HG02642 (cell line): Measurements from ENCODE around the gene ARFRP1.

ENCODE experiments used
- ATAC-seq: cut with Tn5 transposase; IDR thresholded peaks from one replicate; pipeline ENCODE4 v1.9.1; 2021; ENCODE audit warnings: mild to moderate bottlenecking; ENCODE audit not compliant: unreplicated experiment, poor library complexity

ARFRP1 gene, protein sequence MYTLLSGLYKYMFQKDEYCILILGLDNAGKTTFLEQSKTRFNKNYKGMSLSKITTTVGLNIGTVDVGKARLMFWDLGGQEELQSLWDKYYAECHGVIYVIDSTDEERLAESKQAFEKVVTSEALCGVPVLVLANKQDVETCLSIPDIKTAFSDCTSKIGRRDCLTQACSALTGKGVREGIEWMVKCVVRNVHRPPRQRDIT

DNA sequence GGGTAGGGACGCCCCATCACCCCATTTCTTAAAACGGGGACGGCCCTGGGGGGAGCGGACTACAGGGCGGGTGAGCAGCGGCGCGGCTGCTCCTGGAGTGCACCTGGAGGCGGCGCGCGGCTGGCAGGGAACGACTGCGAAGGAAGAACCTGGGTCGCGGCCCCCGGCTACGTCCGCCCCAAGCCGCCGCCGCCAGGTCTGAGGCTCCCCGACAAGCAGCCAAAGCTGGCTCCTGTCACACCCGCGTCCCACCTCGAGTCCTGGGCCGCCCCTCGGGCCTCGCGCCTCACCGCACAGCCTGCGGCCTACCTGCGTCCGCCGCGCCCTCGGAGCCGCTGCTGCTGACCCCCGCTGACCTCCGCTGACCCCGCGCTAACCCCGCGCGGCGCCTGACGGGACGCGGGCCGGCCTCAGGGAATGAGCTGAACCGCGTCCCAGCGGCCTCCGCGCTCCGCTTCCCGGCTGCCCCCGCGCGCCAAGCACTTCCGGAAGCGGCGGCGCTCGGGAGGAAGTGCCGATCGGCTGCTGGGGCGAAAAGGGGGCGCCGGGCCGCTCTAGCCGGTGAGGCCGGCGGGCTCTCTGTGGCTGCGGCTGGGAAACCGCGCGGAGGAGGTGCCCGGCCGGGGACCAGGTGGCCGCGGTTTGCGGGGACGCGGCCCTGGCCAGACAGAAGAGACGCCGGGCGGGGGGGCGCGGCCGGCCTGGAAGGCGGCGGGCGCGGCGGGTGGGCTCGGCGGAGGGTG lies at the start of gene ARFRP1, which contains the start of gene ZGPAT:
Gene ARFRP1, minus strand, starts transcription at position 419 of the 743 bp plus-strand sequence. CDS start 885 bp downstream, outside the sequence.
Gene ZGPAT, plus strand, starts transcription at position 482 of the 743 bp plus-strand sequence. CDS start 542 bp downstream, outside the sequence.
- peak; percentile 69 for ATAC-seq

DNA sequence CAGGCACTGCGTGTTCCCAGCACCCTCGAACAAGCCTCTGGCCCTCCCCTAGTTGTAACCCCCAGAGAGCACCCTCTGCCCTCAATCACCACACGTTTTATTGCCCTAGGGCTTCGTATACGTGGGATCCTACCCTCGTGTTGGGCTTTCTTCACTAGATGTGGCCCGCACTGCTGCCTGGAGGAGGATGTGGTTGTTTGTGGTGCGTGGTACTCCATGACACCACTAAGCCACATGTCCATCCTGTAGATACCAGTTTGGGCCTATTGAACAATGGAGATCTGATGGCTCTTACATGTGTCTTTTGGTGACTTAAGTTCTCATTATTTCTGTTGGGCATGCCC lies 48.8 kb upstream of the ARFRP1 start:
- no peak for ATAC-seq

DNA sequence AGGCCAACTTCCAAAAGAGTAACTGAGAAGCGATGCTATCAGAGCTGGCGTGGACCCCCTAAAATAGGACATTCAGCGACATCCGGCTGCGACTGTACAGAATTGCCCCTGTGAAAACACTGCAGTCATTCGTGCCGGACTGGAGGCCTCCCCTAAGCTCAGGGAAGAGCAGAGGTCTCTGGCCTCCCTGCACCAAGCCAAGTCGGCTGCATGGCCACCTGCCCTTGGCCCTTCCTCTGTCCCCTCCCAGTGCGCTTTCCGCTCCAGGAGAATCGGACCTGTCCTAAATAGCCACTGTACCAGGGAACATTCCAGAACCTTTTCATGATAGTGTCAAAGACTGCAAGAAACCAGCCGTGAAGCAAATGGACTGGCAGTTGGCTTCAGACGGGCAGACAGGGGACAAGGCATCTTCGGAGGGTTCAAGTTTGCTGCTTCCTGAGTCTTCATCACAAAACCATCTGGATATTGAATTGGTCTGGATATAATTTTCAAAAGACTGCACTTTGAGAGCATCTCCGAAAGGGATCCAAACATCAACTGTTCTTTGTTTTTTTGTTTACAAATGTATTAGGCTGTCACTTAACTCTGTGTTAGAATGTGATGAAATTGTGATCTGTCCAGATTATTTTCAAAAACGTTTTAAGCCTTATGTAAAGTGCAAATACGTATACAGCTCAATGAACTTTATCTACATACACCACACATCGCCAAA lies 48.3 kb upstream of the ARFRP1 start:
- no peak for ATAC-seq

DNA sequence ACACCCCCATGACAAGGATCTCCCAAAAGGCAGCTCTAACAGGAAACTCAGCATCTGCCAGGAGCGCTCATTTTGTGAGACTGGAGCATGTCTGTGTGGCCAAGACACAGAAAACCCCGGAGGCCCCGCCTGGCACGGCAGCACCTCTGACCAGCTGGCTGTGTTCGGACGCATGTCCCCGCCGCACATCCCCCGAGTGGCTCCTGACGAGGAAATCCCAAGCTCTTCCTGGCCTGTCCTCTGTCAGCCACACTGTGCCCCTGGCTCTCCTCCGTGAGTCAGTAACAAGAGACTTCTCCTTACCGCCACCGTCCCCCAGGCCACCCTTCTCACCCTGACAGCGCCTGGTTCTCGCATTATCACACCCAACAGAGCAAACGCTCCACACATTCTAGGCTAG lies 46.2 kb upstream of the ARFRP1 start:
- no peak for ATAC-seq

DNA sequence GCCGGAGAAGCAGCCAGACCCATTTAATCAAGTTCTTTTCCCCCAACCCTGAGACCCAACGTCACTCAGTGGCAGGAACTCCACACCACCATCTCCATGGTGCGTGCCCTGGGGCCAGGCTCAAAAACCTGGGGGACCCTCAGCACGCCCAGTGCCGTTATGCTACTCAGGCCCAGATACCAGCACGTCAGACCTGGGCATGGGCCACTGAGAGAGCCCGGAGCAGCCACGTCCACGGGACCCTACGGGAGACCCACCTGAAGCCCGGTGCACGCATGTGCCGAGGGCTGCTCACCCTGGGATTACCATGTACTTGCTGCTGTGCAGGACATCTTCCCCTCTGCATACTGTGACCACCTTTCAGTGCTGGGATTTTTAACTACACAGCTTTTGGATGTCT lies 45.6 kb upstream of the ARFRP1 start:
- ATAC-seq = no peak

DNA sequence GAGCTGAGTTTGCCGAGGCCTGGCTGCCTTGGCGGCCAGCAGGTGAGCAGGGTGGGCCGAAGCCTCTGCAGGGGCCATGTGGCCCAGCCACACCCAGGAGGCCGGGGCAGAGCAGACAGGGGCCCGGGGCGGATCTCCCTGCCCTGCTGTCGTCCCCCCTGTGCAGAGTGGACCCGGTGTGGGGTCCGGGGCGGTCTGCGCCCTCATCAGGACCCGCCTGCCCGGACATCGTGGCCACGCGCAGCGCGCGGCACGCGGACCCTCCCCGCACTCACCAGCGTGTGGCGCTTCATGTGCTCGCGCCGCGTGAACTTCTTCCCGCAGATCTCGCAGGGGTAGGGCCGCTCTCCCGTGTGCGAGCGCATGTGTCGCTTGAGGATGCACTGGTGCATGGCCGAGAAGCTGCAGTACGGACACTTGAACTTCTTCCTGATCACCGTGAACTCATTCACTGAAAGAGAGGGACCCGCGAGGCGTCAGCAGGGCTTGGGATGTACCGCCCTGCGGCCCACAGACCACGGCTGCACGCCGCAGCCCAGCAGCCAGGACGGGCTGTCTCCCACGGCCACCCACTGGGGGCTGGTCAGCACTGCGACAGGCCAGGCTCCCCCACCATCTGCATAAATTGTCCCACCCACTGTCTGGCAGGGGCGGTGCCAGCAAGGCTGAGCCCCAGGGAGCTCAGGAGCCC lies 44.8 kb upstream of the ARFRP1 start:
- no peak for ATAC-seq

DNA sequence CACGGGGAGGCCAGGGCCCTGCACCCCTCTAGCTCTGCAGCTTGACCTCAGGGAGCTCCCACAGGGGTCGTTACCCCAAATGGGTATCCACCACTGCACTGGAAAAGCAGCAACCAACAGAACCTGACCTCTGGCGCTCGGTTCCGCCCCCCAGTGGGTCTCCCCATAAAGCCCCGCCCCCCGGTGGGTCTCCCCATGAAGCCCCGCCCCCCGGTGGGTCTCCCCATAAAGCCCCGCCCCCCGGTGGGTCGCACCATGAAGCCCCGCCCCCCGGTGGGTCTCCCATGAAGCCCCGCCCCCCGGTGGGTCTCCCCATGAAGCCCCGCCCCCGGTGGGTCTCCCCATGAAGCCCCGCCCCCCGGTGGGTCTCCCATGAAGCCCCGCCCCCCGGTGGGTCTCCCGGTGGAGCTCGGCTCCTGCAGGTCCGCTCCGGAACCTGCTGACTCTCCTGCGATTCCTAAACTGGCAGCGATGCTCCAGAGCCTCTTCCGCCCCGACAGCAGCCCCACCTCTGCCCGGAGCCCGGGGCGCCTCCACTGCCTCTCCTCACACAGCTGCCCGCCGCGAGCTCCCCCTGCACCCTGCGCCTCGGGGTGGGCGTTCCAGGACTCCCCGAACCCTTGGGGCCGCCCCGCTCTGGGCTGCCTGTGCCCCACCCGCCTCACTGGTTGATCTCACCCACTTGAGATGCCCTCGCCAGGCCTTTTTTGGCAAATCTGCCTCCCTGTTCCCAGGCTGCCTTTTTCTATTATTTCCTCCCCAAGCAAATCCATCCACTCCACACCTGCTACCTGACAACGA lies 43.9 kb upstream of the ARFRP1 start:
- ATAC-seq = no peak

DNA sequence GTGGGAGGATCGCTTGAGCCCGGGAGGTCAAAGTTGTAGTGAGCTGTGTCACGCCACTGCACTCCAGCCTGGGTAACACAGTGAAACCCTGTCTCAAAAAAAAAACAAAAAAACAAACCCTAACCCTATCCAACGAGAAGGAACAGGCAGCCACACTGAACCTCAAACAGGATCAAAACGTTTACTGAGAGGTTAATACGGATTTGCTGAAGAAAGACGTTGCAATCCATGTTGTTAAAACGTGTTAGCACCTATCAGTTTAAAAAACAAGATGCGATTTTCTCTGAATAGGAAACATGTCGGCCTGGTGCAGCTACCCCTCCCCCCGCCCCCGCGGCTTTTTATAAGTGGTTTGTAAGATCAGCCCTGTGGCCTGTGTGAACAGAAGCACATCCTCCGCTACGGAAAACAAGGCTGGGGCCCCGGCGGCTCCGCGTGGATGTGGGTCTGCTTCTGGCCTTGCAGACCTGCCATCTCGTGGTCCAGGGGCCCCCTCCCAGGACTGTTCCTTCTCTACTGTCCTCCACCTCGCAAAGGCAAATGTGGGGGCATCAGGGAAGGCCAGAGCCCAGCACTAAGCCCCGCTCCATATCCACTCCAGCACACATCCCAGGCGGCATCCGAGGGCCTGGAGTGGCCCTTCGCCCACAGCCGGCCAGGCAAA lies 43.2 kb upstream of the ARFRP1 start:
- no peak for ATAC-seq

DNA sequence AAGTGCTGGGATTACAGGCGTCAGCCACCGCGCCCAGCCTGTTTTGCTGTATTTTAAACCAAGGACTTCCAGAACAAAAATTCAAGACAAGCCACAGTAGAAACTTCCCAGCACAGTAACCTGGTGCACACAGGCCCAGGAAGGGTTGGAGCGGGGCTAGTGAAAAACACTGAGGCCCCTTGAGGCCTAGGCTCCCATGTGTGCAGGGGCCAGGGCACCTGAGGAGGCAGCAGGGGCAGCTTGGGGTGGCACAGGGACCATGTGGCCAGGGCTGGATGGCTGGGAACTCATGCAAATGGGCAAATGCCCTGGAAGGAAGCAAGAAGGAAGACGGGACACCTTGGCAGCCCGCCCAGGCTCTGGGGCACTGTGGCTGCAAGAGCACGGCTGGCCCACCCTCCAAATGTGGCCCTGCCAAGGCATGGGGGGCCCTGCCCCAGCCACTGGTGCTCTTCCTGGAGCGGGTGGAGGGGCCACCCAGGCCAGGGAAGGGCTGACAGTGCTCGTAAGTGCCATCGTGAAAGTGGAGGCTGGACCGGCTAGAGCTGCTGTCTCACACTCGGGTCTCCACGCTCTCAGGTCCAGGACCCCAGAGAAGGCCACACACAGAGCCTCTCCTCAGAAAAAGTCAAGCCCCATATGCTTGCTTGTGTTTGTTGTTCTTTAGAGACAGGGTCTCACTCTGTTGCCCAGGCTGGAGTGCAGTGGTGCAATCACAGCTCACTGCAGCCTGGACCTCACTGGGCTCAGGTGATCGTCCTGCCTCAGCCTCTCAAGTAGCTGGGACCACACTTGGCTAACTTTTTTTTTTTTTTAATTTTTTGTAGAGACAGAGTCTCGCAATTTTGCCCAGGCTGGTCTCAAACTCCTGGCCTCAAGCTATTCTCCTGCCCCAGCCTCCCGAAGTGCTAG lies 42.1 kb upstream of the ARFRP1 start:
- ATAC-seq = no peak

DNA sequence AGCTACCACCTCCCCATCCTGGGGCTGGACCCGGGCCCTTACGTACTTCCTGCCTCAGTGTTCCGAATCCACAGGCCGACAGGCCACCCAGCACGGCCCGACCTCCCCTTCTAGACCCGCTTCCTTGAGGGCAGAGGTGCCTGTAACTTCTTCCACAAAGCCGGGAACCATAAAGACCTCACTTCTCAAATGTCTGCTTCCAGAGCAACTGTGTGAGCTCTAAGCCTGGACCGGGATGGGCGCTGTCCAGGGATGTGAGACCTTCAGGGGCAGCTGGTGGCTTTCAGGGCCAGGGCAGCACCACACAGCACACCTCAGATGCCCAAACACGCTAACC lies 41.1 kb upstream of the ARFRP1 start:
- no peak for ATAC-seq

DNA sequence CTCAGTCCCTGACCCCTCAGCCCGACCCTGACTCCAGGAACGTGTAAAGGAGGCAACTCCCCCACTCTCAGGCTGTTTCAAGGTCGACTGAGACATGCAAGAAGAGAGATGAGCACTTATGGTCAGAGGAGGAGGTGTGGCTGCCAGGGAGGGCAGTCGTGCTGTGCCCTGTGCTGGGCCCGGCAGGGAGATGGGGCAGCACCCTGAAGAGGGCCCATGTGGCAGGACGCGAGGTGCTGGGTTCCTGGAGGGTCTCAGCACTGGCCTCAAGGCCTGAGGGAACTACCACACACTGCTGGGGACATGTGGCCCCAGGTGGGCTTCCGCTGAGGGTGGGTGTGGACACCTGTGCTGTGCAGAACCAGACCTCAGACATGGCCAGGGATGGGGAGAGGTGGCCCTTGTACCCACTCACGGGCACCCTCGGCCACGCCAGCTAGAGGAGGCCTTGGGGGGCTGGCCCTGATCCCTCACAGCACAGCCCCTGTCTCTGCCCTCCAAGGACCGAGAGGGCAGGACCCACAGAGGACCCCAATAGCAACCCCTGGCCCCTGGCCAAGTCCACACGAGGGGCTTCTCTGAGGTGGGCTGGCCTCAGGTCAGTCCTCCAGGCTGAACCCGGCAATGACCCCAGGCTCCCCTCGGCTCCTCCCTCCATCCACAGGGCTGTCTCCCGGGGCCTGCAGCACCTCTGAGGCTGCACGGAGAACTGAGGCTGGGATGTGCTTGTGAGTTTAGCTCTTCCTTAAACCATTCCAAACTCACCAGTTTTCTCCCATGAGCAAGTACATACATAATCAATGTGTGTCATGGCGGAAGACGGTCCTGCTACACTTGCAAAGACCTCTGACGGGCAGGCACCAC lies 40.5 kb upstream of the ARFRP1 start:
- ATAC-seq = no peak

DNA sequence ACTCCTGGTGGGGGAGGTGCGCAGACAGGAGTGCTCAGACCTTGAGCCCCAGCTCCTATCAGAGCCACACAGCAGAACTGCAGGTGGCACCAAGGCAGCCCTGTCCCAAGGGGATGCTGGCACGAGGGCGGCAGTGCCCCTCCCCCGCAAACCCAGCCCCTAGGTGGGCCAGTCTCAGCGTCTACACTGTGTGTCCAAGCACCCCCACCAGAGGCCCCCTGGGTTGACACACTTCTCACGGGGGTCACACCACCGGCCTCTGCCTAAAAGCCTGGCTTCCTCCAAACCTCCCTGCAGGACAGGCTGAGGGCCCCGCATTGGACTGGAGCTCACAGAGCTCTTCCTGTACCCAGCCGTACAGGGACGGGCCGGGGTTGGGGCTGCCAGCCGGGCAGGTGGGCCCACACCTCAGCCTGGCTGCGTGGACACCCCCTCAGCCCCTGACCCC lies 39.9 kb upstream of the ARFRP1 start:
- no peak for ATAC-seq

DNA sequence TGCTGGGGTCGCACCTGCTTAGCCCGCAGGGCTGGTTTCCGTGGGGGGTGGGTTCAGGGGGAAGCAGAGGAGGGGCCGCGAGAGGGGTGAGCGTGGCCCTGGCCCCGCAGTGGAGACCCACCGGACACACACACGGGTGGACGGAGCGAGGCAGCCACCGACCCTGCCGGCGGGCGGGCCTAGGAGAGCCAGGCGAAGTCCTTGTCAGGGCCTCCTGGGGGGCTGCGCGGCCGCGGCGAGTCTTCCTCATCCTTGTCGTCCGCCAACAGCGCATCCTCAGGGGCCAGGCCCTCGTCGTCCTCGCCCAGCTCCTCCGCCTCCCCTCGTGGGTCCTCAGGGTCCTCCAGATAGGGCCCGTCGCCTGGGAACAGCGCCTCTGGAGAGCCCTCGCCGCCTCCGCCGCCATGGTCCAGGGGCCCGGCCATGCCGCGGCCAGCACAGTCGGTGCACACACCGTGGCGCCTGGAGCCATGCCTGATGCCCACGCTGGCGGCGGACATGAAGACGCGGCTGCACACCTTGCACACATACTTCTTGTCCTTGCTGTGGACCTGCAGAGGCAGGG lies 39.1 kb upstream of the ARFRP1 start:
- ATAC-seq = no peak

DNA sequence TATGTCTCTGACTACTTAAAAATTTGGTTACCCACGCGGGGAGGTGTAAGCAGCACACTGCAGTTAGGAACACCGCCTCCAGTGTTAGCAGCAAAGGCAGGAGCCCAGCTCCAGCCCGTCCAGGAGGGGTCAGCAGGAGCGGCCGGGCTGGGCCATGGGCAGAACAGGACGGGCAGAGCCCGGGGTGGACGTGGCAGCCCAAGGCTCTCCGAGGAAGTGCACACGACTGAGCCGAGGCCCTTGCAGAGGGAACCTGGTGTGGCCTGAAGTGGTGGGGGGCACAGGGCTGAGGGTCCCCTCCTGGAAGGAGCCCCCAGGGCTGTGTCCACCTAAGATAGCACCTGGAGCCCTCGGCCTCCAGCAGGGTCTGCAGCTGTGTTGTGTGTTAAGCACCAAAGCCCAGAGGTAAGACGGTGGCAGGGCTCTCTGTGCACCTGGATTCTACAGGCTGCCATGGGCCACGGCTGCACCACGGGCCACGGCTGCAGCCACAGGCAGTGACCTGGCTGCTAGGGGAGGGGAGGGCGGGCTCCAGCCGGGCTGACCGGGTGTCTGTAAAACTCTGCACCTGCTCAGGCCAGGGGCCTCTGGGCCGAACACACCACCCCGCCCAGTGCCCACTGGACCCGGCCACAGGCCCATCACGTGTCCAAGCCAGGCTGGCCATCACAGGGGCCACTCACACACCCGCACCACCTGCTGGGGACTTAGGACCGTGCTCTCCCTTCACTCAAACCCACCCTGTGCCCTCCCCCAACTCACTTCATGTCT lies 38.4 kb upstream of the ARFRP1 start:
- ATAC-seq = no peak

DNA sequence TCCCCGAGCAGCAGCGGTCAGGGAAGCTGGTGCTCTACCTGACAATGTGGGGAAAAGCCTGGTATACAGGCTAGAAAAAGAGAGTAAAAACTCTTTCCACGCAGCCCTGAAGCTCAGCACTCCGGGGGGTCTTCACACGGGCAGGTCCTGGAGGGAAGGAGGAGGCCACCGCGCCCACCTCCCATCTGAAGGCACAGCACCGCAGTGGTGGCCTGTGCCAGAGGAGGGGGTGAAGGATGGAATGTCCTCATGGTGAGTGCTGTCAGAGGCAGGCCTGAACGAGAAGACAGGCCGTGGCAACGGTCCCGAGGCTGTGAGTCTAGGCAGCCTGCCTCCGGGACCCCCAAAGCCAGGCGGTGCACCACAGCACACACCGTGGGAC lies 37.6 kb upstream of the ARFRP1 start:
- ATAC-seq = no peak

DNA sequence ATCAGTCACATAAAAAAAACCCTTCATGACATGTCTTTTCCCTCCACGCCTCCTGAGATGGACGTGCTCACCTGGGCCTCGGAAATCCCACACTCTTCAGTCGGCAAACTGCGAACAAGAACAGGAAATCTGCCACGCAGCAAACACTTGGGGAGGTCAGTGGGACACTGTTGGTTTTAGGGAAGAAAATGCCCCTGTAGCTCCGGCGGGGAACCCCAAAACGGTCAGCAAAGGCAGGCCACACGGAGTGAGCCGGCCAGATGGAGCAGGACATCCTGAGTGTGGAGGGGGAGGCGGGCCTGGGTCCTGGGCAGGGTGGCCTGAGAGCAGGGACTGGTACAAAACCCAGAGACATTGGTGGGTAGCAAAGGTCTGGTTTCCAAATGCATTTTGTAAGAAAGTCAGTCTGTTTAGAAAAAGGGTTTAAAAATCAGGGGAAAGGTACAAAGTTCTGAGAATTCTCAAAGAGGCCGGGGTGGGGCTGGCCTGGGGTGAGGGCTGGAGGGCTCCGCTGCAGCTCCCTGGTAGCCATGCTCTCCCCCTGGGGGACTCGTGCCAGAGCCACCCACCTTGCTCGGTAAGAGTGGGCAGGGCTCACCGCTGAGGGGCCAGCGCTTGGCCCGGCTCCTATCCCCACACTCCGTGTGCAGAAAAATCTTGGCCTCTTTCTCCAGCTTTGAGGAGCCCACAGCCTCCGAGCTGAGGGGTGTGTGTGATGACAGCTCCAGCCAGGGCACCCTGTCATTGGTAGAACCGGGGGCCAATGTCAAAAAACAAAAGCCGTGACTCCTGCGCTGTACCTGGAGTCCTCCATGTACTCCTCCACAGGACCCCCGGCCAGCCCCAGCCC lies 37.0 kb upstream of the ARFRP1 start:
- no peak for ATAC-seq
